Astrocyte (in vitro differentiated cells and primary cell): ENCODE measurements around the gene LRP1B. TPM values are rescaled to one million over a fixed set of nuclear protein-coding genes. Genes with fewer than 3 reads are reported as not detected.
A peak's percentile ranks its signal among the peaks of the same experiment; 100 is the strongest.

Experiments
- DNase-seq: peaks from one replicate; pipeline ENCODE4 v3.0.0-alpha.2; 2010; ENCODE audit warnings: low read depth
- FAIRE-seq: peaks from 2 replicates; lab custom pipeline; 2011; peaks lifted over from hg19 to GRCh38; lab: Jason Lieb, UNC
- H2AFZ ChIP-seq: 2 replicates; pipeline ENCODE4 v1.6.0; 2012; ENCODE audit warnings: low read depth, low read length, inconsistent platforms
- H3K27ac ChIP-seq: 2 replicates; pipeline ENCODE4 v1.5.1; 2011; ENCODE audit warnings: low read depth, low read length, inconsistent platforms
- H3K27me3 ChIP-seq: 2 replicates; pipeline ENCODE4 v1.6.0; 2011; ENCODE audit warnings: low read length, inconsistent platforms; ENCODE audit not compliant: insufficient read depth
- H3K36me3 ChIP-seq: 2 replicates; pipeline ENCODE4 v1.5.1; 2011; ENCODE audit warnings: low read length, inconsistent platforms; ENCODE audit not compliant: insufficient read depth
- H3K4me1 ChIP-seq: 2 replicates; pipeline ENCODE4 v1.5.1; 2011; ENCODE audit warnings: low read length, inconsistent platforms; ENCODE audit not compliant: insufficient read depth
- H3K4me2 ChIP-seq: 2 replicates; pipeline ENCODE4 v1.6.0; 2012; ENCODE audit warnings: low read length, inconsistent platforms
- H3K4me3 ChIP-seq: 2 replicates; pipeline ENCODE4 v1.5.1; 2011; ENCODE audit warnings: low read depth, mild to moderate bottlenecking, low read length, inconsistent platforms; ENCODE audit not compliant: insufficient read depth
- H3K79me2 ChIP-seq: 2 replicates; pipeline ENCODE4 v1.6.0; 2012; ENCODE audit warnings: mild to moderate bottlenecking, low read length, inconsistent platforms; ENCODE audit not compliant: insufficient read depth
- H3K9ac ChIP-seq: 2 replicates; pipeline ENCODE4 v1.6.0; 2012; ENCODE audit warnings: mild to moderate bottlenecking, low read length, inconsistent platforms
- H3K9me3 ChIP-seq: 2 replicates; pipeline ENCODE4 v1.5.1; 2012; ENCODE audit warnings: low read depth, mild to moderate bottlenecking, low read length, inconsistent platforms; ENCODE audit not compliant: insufficient read depth
- H4K20me1 ChIP-seq: 2 replicates; pipeline ENCODE4 v1.6.0; 2012; ENCODE audit warnings: low read length, inconsistent platforms; ENCODE audit not compliant: insufficient read depth
- H3K27ac Mint-ChIP-seq: one replicate; pipeline ENCODE4 v1.8.0; 2021; ENCODE audit warnings: mild to moderate bottlenecking, mixed read lengths; ENCODE audit not compliant: unreplicated experiment
- H3K27me3 Mint-ChIP-seq: one replicate; pipeline ENCODE4 v1.8.0; 2021; ENCODE audit warnings: low read depth, mixed read lengths; ENCODE audit not compliant: unreplicated experiment
- H3K36me3 Mint-ChIP-seq: one replicate; pipeline ENCODE4 v1.8.0; 2021; ENCODE audit warnings: low read depth, mixed read lengths; ENCODE audit not compliant: unreplicated experiment
- H3K4me1 Mint-ChIP-seq: one replicate; pipeline ENCODE4 v1.8.0; 2021; ENCODE audit warnings: low read depth, mixed read lengths; ENCODE audit not compliant: unreplicated experiment
- H3K4me3 Mint-ChIP-seq: one replicate; pipeline ENCODE4 v1.8.0; 2021; ENCODE audit warnings: mild to moderate bottlenecking, moderate library complexity, mixed read lengths; ENCODE audit not compliant: unreplicated experiment
- H3K9me3 Mint-ChIP-seq: one replicate; pipeline ENCODE4 v1.8.0; 2021; ENCODE audit warnings: mild to moderate bottlenecking, mixed read lengths; ENCODE audit not compliant: unreplicated experiment
- CTCF ChIP-seq: IDR thresholded peaks from 2 replicates; pipeline ENCODE4 v1.5.1; 2011; ENCODE audit warnings: low read depth, mild to moderate bottlenecking, inconsistent platforms, low read length, moderate library complexity; ENCODE audit not compliant: insufficient read depth
- EZH2 ChIP-seq: IDR thresholded peaks from 2 replicates; pipeline ENCODE4 v1.6.1; 2012; ENCODE audit warnings: mild to moderate bottlenecking, low read length, inconsistent platforms; ENCODE audit not compliant: insufficient read depth
- total RNA-seq: library from RNA; stranded (reverse); gene quantifications from 2 replicates; pipeline ENCODE4 v1.2.1, GENCODE V29; 2021

LRP1B gene
- total RNA-seq, 1 donor from 2014 or later, result 1.5 TPM

GRCh38 chr2:141439524-141439923 is 691.3 kb downstream of the LRP1B start:
- Mint-ChIP-seq H3K36me3 (no peaks in the 10 kb centered on the region), H3K4me1 (no peaks in the 10 kb centered on the region), H3K9me3 (peaks cover 2% of the 10 kb centered on the region)

GRCh38 chr2:141438536-141438935 is 692.3 kb downstream of the LRP1B start:
- H3K9me3 Mint-ChIP-seq, result peaks cover 2% of the 10 kb centered on the region
- no peaks in the 10 kb centered on the region for H3K4me1 Mint-ChIP-seq
- peak; percentile 20 for FAIRE-seq

More at GRCh38 chr2:141439524-141439923, 691.3 kb downstream of the LRP1B start:
- Mint-ChIP-seq H3K27me3 (no peaks in the 10 kb centered on the region), H3K27ac (no peak overlapping the region), H3K4me3 (no peak overlapping the region)
- Histone ChIP-seq H3K9me3 (no peaks in the 10 kb centered on the region), H3K9ac (no peak overlapping the region), H3K27ac (peak overlapping the region; percentile 6), H3K4me1 (no peaks in the 10 kb centered on the region), H3K4me2 (peak overlapping the region; percentile 11), H3K79me2 (no peaks in the 10 kb centered on the region), H3K36me3 (no peaks in the 10 kb centered on the region), H3K27me3 (no peaks in the 10 kb centered on the region), H4K20me1 (no peaks in the 10 kb centered on the region), H3K4me3 (no peak overlapping the region), H2AFZ (no peak overlapping the region)
- no peak for FAIRE-seq
- TF ChIP-seq EZH2 (no peak), CTCF (no peak)
- peak; percentile 53 for DNase-seq

More at GRCh38 chr2:141438536-141438935, 692.3 kb downstream of the LRP1B start:
- H3K9me3 ChIP-seq, result no peaks in the 10 kb centered on the region
- H3K36me3 ChIP-seq, result no peaks in the 10 kb centered on the region
- no peaks in the 10 kb centered on the region for H3K36me3 Mint-ChIP-seq
- peak; percentile 29 for DNase-seq
- no peak overlapping the region for H3K4me3 Mint-ChIP-seq
- H3K4me1 ChIP-seq, result no peaks in the 10 kb centered on the region
- H4K20me1 ChIP-seq, result no peaks in the 10 kb centered on the region
- H3K4me2 ChIP-seq, result no peak overlapping the region
- H3K27ac Mint-ChIP-seq, result no peak overlapping the region
- no peak for TF ChIP-seq CTCF
- TF ChIP-seq EZH2, result no peak
- no peak overlapping the region for H3K4me3 ChIP-seq
- no peak overlapping the region for H3K27ac ChIP-seq
- H2AFZ ChIP-seq, result no peak overlapping the region
- H3K27me3 Mint-ChIP-seq, result no peaks in the 10 kb centered on the region
- H3K27me3 ChIP-seq, result no peaks in the 10 kb centered on the region
- H3K79me2 ChIP-seq, result no peaks in the 10 kb centered on the region
- H3K9ac ChIP-seq, result no peak overlapping the region
